ENCODE results near the gene ABCC8. TPM values are rescaled to one million over a fixed set of nuclear protein-coding genes. Genes with fewer than 3 reads are reported as not detected.

The ABCC8 gene
- total RNA-seq, 1 experiment from 2014 or later = 7.3 TPM

DNA sequence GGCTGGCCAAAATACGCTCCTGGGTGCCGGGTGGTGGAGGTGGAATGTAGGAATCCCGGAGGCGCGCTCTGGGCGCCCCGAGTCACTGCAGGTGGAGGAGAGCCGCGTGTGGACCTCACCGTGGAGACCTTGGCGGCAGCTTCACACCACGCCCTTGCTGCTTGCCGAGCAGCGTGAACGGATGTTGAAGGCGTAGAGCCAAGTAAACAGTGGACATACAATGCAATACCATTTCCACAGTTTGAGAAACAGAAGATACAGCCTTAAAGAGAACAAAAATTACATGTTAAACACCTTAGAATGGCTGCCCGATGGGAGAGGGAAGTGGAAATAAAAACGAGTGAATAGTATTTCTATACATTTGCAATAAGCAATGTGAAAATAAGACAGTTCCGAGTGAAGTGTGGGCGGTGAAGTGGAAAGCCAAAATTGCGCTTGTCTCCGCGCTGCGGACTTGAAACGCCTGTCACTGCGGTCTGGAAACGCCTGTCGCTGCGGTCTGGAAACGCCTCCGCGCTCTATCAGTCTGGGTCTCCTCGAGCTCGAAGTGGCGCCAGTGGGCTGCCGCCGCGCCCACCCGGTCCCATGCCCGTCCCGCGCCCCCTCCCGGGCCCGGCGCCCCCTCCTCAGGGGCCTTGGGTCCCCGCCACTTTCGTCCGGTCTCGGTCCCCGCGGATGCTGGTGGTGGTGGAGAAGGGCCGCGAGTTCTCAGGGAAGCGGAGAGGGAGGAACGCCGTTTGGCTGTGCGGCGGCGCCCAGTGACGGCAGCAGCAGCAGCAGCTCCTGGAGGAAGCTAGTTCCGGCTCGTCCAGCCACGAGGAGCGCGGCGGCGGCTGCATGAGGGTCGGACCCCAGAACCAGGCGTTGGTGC, 123.5 kb downstream of the ABCC8 start (continued):
- TF ChIP-seq, protein P1, sequence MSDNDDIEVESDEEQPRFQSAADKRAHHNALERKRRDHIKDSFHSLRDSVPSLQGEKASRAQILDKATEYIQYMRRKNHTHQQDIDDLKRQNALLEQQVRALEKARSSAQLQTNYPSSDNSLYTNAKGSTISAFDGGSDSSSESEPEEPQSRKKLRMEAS (CRISPR knock-in tag; IDR thresholded peaks at IDR 0.05) = peak; percentile 85
- TF ChIP-seq GABPB1 (CRISPR knock-in tag; IDR thresholded peaks at IDR 0.05) = peak; percentile 61
- TF ChIP-seq FOXP1 (CRISPR knock-in tag; IDR thresholded peaks at IDR 0.05; ENCODE audit: borderline replicate concordance) = peak; percentile 19; the same call in 1 of the 2 replicates
- TF ChIP-seq, protein P2, sequence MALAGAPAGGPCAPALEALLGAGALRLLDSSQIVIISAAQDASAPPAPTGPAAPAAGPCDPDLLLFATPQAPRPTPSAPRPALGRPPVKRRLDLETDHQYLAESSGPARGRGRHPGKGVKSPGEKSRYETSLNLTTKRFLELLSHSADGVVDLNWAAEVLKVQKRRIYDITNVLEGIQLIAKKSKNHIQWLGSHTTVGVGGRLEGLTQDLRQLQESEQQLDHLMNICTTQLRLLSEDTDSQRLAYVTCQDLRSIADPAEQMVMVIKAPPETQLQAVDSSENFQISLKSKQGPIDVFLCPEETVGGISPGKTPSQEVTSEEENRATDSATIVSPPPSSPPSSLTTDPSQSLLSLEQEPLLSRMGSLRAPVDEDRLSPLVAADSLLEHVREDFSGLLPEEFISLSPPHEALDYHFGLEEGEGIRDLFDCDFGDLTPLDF (CRISPR knock-in tag; IDR thresholded peaks at IDR 0.05) = peak; percentile 70; the same call in 1 of the 2 replicates
- TF ChIP-seq ZNF219 (CRISPR knock-in tag; IDR thresholded peaks at IDR 0.05; ENCODE audit: borderline replicate concordance) = no peak
- 0 out of 2 replicates have a peak, but pooled peaks have one; percentile 25 for TF ChIP-seq RELA (CRISPR knock-in tag; IDR thresholded peaks at IDR 0.05; ENCODE audit: borderline replicate concordance)
- 0 out of 2 replicates have a peak, but pooled peaks have one; percentile 31 for TF ChIP-seq CREB1 (CRISPR knock-in tag; IDR thresholded peaks at IDR 0.05)

DNA sequence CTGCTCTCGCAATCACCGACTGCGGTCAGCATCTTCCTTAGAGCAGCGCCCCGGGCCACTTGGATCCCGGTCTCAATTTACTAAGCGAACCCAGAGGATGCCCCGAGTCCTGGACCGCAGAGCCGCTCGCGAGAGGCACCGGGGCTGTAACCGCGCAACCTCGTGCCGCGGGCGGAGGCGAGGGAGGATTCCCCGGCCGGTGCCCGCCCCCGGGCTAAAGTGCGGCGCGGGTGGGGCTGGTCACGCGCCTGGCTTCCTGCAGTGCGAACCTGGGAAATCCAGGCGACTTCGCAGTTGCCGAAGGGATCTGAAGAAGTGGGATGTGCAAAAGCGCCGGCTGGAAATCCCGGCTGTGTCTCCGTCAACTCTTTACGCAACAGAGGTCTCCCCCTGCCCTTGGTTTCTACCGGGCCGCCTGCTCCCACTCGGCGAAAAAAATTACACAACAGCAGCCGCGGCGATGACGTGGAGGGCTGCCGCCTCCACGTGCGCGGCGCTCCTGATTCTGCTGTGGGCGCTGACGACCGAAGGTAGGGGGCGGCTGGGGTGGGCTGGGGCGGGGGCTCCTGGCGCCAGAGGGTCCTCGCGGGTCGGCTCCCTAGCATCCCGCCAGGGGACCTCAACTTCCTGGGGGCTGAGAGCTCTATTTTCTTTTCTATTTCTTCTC, 125.0 kb downstream of the ABCC8 start, which contains the start of gene NCR3LG1:
NCR3LG1 (plus strand) TSS at position 291 of the 667 bp plus-strand sequence; CDS start at position 461, 170 bp downstream.
- H3K36me3 Mint-ChIP-seq = peaks cover 2% of the 10 kb centered on the region
- DNase-seq (ENCODE audit: low spot score) = peak; percentile 59
- H3K27ac Mint-ChIP-seq = no peak within 1 kb of the TSS
- H3K4me1 Mint-ChIP-seq = peaks cover 27% of the 10 kb centered on the region
- H3K27me3 Mint-ChIP-seq (ENCODE audit: low read depth) = peaks cover 85% of the 10 kb centered on the region
- ChIA-PET POLR2A (interaction anchor here (0.7 kb wide), 1 partner anchor 13 kb away, joined by 9 read pairs; no protein-coding TSS in a partner anchor), CTCF (interaction anchor here (0.6 to 3.7 kb wide), 3 partner anchors 13 to 251 kb away, joined by 4 to 41 read pairs (median 5); no protein-coding TSS in a partner anchor)
- peak within 1 kb of the TSS; percentile 82 for H3K4me3 Mint-ChIP-seq
- peak; percentile 59 for ATAC-seq
- H3K9me3 Mint-ChIP-seq = peaks cover 12% of the 10 kb centered on the region
- TF ChIP-seq TEAD4 (CRISPR knock-in tag; IDR thresholded peaks at IDR 0.05) (0 out of 2 replicates have a peak, but pooled peaks have one; percentile 34), SOX15 (CRISPR knock-in tag; IDR thresholded peaks at IDR 0.05) (no peak), SMAD3 (CRISPR knock-in tag; IDR thresholded peaks at IDR 0.05; ENCODE audit: borderline replicate concordance) (no peak), ZBTB21 (CRISPR knock-in tag; IDR thresholded peaks at IDR 0.05; ENCODE audit: borderline replicate concordance) (no peak), IRF2 (CRISPR knock-in tag; IDR thresholded peaks at IDR 0.05; ENCODE audit: borderline replicate concordance, low read depth) (no peak), JAZF1 (CRISPR knock-in tag; IDR thresholded peaks at IDR 0.05) (no peak)
- TF ChIP-seq, protein P3, sequence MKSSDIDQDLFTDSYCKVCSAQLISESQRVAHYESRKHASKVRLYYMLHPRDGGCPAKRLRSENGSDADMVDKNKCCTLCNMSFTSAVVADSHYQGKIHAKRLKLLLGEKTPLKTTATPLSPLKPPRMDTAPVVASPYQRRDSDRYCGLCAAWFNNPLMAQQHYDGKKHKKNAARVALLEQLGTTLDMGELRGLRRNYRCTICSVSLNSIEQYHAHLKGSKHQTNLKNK (CRISPR knock-in tag; IDR thresholded peaks at IDR 0.05) = no peak
- TF ChIP-seq, protein P4, sequence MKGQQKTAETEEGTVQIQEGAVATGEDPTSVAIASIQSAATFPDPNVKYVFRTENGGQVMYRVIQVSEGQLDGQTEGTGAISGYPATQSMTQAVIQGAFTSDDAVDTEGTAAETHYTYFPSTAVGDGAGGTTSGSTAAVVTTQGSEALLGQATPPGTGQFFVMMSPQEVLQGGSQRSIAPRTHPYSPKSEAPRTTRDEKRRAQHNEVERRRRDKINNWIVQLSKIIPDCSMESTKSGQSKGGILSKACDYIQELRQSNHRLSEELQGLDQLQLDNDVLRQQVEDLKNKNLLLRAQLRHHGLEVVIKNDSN (CRISPR knock-in tag; IDR thresholded peaks at IDR 0.05) = peak; percentile 69; the same call in 1 of the 2 replicates
- TF ChIP-seq, protein P5, sequence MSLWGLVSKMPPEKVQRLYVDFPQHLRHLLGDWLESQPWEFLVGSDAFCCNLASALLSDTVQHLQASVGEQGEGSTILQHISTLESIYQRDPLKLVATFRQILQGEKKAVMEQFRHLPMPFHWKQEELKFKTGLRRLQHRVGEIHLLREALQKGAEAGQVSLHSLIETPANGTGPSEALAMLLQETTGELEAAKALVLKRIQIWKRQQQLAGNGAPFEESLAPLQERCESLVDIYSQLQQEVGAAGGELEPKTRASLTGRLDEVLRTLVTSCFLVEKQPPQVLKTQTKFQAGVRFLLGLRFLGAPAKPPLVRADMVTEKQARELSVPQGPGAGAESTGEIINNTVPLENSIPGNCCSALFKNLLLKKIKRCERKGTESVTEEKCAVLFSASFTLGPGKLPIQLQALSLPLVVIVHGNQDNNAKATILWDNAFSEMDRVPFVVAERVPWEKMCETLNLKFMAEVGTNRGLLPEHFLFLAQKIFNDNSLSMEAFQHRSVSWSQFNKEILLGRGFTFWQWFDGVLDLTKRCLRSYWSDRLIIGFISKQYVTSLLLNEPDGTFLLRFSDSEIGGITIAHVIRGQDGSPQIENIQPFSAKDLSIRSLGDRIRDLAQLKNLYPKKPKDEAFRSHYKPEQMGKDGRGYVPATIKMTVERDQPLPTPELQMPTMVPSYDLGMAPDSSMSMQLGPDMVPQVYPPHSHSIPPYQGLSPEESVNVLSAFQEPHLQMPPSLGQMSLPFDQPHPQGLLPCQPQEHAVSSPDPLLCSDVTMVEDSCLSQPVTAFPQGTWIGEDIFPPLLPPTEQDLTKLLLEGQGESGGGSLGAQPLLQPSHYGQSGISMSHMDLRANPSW (CRISPR knock-in tag; conservative IDR thresholded peaks at IDR 0.05; ENCODE audit: low read depth) = no peak
- TF ChIP-seq, protein P6, sequence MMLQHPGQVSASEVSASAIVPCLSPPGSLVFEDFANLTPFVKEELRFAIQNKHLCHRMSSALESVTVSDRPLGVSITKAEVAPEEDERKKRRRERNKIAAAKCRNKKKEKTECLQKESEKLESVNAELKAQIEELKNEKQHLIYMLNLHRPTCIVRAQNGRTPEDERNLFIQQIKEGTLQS (CRISPR knock-in tag; conservative IDR thresholded peaks at IDR 0.05) = no peak
- TF ChIP-seq, protein P7, sequence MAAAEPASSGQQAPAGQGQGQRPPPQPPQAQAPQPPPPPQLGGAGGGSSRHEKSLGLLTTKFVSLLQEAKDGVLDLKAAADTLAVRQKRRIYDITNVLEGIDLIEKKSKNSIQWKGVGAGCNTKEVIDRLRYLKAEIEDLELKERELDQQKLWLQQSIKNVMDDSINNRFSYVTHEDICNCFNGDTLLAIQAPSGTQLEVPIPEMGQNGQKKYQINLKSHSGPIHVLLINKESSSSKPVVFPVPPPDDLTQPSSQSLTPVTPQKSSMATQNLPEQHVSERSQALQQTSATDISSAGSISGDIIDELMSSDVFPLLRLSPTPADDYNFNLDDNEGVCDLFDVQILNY (CRISPR knock-in tag; IDR thresholded peaks at IDR 0.05) = no peak
- TF ChIP-seq, protein P8, sequence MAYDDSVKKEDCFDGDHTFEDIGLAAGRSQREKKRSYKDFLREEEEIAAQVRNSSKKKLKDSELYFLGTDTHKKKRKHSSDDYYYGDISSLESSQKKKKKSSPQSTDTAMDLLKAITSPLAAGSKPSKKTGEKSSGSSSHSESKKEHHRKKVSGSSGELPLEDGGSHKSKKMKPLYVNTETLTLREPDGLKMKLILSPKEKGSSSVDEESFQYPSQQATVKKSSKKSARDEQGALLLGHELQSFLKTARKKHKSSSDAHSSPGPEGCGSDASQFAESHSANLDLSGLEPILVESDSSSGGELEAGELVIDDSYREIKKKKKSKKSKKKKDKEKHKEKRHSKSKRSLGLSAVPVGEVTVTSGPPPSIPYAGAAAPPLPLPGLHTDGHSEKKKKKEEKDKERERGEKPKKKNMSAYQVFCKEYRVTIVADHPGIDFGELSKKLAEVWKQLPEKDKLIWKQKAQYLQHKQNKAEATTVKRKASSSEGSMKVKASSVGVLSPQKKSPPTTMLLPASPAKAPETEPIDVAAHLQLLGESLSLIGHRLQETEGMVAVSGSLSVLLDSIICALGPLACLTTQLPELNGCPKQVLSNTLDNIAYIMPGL (CRISPR knock-in tag; IDR thresholded peaks at IDR 0.05) = no peak
- TF ChIP-seq, protein P9, sequence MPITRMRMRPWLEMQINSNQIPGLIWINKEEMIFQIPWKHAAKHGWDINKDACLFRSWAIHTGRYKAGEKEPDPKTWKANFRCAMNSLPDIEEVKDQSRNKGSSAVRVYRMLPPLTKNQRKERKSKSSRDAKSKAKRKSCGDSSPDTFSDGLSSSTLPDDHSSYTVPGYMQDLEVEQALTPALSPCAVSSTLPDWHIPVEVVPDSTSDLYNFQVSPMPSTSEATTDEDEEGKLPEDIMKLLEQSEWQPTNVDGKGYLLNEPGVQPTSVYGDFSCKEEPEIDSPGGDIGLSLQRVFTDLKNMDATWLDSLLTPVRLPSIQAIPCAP (CRISPR knock-in tag; IDR thresholded peaks at IDR 0.05) = no peak

All from WTC11 (cell line).